ENCODE results near the gene WDFY3. TPM values are rescaled to one million over a fixed set of nuclear protein-coding genes. Genes with fewer than 3 reads are reported as not detected.

WDFY3 gene
- total RNA-seq, 1 experiment from 2014 or later: 42.7 TPM

DNA sequence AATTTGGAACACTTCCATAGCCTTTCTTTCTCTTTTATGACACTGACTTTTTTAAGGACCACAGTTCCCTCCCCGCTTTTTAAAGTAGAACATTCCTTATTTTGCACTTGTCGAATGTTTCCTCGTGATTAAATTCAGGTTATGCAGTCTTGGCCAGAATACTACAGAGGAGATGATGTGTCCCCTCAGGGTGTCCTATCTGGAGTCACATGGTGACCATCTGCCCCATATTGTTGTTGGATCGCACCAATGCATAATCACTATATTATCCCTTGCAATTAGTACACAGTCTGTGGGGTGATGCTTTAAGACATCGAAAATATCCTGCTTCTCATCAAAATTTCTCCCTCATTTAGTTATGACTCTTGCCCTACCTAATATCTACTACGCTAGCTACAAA lies 27.4 kb downstream of the WDFY3 start:
- Mint-ChIP-seq H3K4me3 (ENCODE audit: unreplicated experiment) (no peak overlapping the region), H3K36me3 (ENCODE audit: insufficient read depth, unreplicated experiment) (no peaks in the 10 kb centered on the region), H3K27me3 (ENCODE audit: insufficient read depth, unreplicated experiment) (no peaks in the 10 kb centered on the region), H3K4me1 (ENCODE audit: low read depth, unreplicated experiment) (peaks cover 10% of the 10 kb centered on the region), H3K27ac (ENCODE audit: unreplicated experiment) (no peak overlapping the region), H3K9me3 (ENCODE audit: unreplicated experiment) (peaks cover 8% of the 10 kb centered on the region)
- ChIA-PET CTCF (no interaction called here), POLR2A (no interaction called here)
- no TSS peak for BruUV-seq (replicated peaks)
- DNase-seq: no peak
- TF ChIP-seq, protein P1, sequence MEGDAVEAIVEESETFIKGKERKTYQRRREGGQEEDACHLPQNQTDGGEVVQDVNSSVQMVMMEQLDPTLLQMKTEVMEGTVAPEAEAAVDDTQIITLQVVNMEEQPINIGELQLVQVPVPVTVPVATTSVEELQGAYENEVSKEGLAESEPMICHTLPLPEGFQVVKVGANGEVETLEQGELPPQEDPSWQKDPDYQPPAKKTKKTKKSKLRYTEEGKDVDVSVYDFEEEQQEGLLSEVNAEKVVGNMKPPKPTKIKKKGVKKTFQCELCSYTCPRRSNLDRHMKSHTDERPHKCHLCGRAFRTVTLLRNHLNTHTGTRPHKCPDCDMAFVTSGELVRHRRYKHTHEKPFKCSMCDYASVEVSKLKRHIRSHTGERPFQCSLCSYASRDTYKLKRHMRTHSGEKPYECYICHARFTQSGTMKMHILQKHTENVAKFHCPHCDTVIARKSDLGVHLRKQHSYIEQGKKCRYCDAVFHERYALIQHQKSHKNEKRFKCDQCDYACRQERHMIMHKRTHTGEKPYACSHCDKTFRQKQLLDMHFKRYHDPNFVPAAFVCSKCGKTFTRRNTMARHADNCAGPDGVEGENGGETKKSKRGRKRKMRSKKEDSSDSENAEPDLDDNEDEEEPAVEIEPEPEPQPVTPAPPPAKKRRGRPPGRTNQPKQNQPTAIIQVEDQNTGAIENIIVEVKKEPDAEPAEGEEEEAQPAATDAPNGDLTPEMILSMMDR (IDR thresholded peaks at IDR 0.05; ENCODE audit: insufficient read depth in 1 of 2, low read depth in 1 of 2, low read length in 1 of 2, severe bottlenecking in 1 of 2, unreplicated experiment in 1 of 2): no peak
- Histone ChIP-seq H3K36me3 (ENCODE audit: control insufficient read depth, insufficient read depth, low read length) (no peaks in the 10 kb centered on the region), H3K4me3 (ENCODE audit: low read depth, low read length) (no peak overlapping the region), H3K27me3 (replicated peaks; ENCODE audit: control insufficient read depth, insufficient read depth, low read length) (no peaks in the 10 kb centered on the region), H3K4me1 (no peaks in the 10 kb centered on the region), H3K9me3 (peaks cover 14% of the 10 kb centered on the region)
- intact Hi-C loops (cut with micrococcal nuclease; ENCODE audit: unreplicated experiment): no loop called here

DNA sequence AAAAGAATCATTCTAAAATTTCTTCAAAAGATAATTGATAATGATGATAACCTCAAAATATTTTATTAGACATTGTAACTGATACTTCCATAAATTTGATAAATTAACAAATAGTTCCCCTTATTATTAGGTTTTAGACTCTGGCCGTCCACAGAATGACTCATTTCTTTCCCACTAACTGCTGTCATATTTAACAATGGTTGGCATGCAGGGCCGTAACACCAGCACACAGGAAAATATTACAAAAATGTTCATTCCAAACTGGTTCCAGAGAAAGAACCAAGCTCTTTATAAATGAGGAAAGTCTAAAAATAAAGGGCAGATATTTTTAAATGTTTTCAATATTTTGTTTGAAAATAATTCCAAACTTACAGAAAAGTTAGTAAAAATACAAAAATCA lies 28.2 kb downstream of the WDFY3 start:
- Histone ChIP-seq H3K9me3 (peaks cover 14% of the 10 kb centered on the region), H3K4me1 (no peaks in the 10 kb centered on the region), H3K4me3 (ENCODE audit: low read depth, low read length) (no peak overlapping the region), H3K27me3 (replicated peaks; ENCODE audit: control insufficient read depth, insufficient read depth, low read length) (no peaks in the 10 kb centered on the region), H3K36me3 (ENCODE audit: control insufficient read depth, insufficient read depth, low read length) (no peaks in the 10 kb centered on the region)
- peaks cover 7% of the 10 kb centered on the region for H3K9me3 Mint-ChIP-seq (ENCODE audit: unreplicated experiment)
- TF ChIP-seq, protein P1 (IDR thresholded peaks at IDR 0.05; ENCODE audit: insufficient read depth in 1 of 2, low read depth in 1 of 2, low read length in 1 of 2, severe bottlenecking in 1 of 2, unreplicated experiment in 1 of 2): no peak
- H3K4me3 Mint-ChIP-seq (ENCODE audit: unreplicated experiment): no peak overlapping the region
- ChIA-PET CTCF (no interaction called here), POLR2A (no interaction called here)
- no peaks in the 10 kb centered on the region for H3K27me3 Mint-ChIP-seq (ENCODE audit: insufficient read depth, unreplicated experiment)
- H3K4me1 Mint-ChIP-seq (ENCODE audit: low read depth, unreplicated experiment): peaks cover 10% of the 10 kb centered on the region
- intact Hi-C loops (cut with micrococcal nuclease; ENCODE audit: unreplicated experiment): no loop called here
- no peak overlapping the region for H3K27ac Mint-ChIP-seq (ENCODE audit: unreplicated experiment)
- no peak for DNase-seq
- BruUV-seq (replicated peaks): no TSS peak
- no peaks in the 10 kb centered on the region for H3K36me3 Mint-ChIP-seq (ENCODE audit: insufficient read depth, unreplicated experiment)

DNA sequence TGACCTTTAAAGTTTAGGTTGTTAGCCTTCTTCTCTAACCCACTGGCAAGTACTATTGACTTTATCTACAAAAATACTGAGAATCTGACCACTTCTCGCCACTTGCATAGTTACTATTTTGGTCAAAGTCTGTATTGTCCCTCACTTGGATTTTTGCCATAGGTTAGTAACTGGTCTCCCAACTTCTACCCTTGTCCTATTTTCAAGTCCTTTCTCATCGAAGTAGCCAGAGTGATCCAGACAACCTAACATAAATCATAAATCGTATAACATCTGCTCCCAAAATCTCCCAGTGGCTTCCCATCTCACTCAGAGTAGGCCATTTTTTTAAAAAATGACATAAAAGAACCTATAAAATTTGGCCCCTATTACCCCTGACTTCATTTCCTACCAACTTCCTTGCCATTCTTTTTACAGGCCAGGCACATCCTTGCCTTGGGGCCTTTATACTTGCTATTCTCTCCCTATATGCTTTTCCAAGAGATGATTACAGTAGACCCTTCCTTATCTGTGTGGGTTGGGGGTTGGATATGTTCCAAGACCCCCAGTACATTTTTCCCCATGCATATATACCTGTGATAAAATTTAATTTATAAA lies 29.0 kb downstream of the WDFY3 start:
- H3K27ac Mint-ChIP-seq (ENCODE audit: unreplicated experiment): no peak overlapping the region
- H3K9me3 Mint-ChIP-seq (ENCODE audit: unreplicated experiment): no peaks in the 10 kb centered on the region
- Histone ChIP-seq H3K36me3 (ENCODE audit: control insufficient read depth, insufficient read depth, low read length) (no peaks in the 10 kb centered on the region), H3K9me3 (peaks cover 14% of the 10 kb centered on the region), H3K4me3 (ENCODE audit: low read depth, low read length) (no peak overlapping the region), H3K27me3 (replicated peaks; ENCODE audit: control insufficient read depth, insufficient read depth, low read length) (no peaks in the 10 kb centered on the region), H3K4me1 (no peaks in the 10 kb centered on the region)
- H3K4me3 Mint-ChIP-seq (ENCODE audit: unreplicated experiment): no peak overlapping the region
- POLR2A ChIA-PET: no interaction called here
- H3K4me1 Mint-ChIP-seq (ENCODE audit: low read depth, unreplicated experiment): peaks cover 10% of the 10 kb centered on the region
- H3K36me3 Mint-ChIP-seq (ENCODE audit: insufficient read depth, unreplicated experiment): no peaks in the 10 kb centered on the region
- DNase-seq: no peak
- no TSS peak for BruUV-seq (replicated peaks)
- H3K27me3 Mint-ChIP-seq (ENCODE audit: insufficient read depth, unreplicated experiment): no peaks in the 10 kb centered on the region
- intact Hi-C loops (cut with micrococcal nuclease; ENCODE audit: unreplicated experiment): no loop called here
- CTCF ChIA-PET: no interaction called here
- TF ChIP-seq, protein P1 (IDR thresholded peaks at IDR 0.05; ENCODE audit: insufficient read depth in 1 of 2, low read depth in 1 of 2, low read length in 1 of 2, severe bottlenecking in 1 of 2, unreplicated experiment in 1 of 2): no peak
